ENCODE measurements around the gene NFATC1. TPM values are rescaled to one million over a fixed set of nuclear protein-coding genes. Genes with fewer than 3 reads are reported as not detected.

Gene NFATC1
- polyA plus RNA-seq, 4 donors: 5.7 to 6.3 (median 6.1) TPM

DNA sequence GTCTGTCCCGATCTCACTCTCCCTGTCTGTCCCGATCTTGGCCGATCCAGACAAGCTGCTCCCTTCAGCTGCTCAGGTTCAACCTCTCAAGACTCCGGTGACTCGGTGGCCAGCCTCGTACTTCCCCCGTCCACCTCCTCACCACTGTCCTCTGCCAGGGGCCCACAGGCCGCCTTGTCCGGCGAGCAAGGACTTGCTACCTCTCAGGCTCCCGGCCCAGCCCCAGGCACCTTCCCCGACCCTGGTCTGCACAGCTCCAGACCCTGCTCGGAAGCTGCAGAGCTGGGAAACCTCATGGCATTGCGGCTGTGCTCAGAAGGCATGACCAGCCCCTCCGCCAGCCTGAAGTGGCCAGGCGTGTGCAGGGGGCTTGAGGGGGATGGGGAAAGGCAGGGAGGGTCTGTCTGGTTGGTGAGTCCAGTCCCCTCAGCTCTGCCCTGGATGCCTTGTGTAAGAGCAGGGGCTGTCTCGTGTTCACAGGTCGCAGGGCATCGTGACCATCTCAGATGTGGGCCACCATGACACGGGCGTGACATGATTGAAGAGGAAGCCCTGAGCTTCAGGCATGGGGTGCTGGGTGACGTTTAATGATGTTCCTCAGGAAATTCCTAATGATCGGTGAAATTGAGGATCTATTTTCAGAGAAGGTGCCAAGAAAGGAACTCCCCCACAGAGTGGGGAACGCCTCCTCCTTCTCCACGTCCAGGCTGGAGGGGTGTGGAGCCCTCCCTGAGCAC lies 162.6 kb downstream of the NFATC1 start:
- DNase-seq (ENCODE audit: low read depth in 4 of 4, low spot score in 2 of 4): no peak

GRCh38 chr18:79558933-79559416 lies 163.2 kb downstream of the NFATC1 start:
- no peak for DNase-seq (ENCODE audit: low read depth in 4 of 4, low spot score in 2 of 4)

DNA sequence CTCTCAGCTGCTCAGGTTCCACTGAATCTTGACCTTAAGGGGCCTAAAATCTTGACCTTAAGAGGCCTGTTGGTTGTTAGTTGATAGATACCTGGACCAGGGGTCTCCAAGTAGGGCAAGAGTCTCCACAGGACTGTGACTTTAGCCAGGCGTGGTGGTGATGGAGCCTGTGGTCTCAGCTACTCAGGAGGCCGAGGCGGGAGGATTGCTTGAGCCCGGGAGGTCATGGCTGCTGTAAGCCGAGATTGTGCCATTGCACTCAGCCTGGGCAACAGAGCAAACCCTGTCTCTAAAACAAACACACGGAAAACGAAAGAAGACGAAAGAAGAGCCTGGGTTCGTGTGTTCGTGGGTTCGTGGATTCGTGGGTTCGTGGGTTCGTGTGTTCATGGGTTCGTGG lies 163.7 kb downstream of the NFATC1 start:
- DNase-seq (ENCODE audit: low read depth in 4 of 4, low spot score in 2 of 4): no peak

- no peak for DNase-seq (ENCODE audit: low read depth in 4 of 4, low spot score in 2 of 4)
Observed at GRCh38 chr18:79560042-79560860, 164.5 kb downstream of the NFATC1 start.

DNA sequence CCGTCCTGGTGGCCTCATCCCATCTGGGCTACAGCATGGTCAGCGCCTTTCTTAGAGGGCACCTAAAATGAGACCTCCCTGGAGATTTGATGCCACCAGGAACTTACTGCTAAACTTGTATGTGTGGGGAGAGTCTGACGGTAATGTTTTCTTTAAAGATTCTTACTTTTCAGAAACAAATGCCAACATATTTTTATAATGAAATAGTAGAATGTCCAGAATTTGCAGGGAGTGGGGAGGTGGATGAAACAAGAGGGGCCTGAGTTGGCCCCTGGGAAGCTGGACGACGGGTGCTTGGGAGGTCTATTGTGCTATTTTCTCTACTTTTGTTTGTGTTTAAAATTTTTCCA lies 165.1 kb downstream of the NFATC1 start:
- DNase-seq (ENCODE audit: low read depth in 4 of 4, low spot score in 2 of 4): no peak

DNA sequence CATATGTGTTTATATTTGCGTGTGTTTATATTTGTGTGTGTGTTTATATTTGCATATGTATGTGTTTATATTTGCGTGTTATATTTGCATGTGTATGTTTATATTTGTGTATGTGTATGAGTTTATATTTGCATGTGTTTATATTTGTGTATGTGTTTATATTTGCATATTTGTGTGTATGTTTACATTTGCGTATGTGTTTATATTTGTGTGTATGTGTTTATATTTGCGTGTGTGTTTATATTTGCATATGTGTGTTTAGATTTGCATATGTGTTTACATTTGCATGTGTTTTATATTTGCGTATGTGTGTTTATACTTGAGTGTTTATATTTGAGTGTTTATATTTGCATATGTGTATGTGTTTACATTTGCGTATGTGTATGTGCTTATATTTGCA lies 168.2 kb downstream of the NFATC1 start:
- DNase-seq (ENCODE audit: low read depth in 4 of 4, low spot score in 2 of 4): no peak

GRCh38 chr18:79564441-79564840 lies 168.7 kb downstream of the NFATC1 start:
- no peak for DNase-seq (ENCODE audit: low read depth in 4 of 4, low spot score in 2 of 4)

GRCh38 chr18:79566771-79567431 lies 171.2 kb downstream of the NFATC1 start:
- DNase-seq (ENCODE audit: low read depth in 4 of 4, low spot score in 2 of 4): no peak

GRCh38 chr18:79567481-79568147 lies 171.9 kb downstream of the NFATC1 start:
- peak in 3 of 4 donors; percentile 65 to 73 (median 68) for DNase-seq (ENCODE audit: low read depth in 4 of 4, low spot score in 2 of 4)

- no peak for DNase-seq (ENCODE audit: low read depth in 4 of 4, low spot score in 2 of 4)
Observed at GRCh38 chr18:79568543-79569205, 172.9 kb downstream of the NFATC1 start.

DNA sequence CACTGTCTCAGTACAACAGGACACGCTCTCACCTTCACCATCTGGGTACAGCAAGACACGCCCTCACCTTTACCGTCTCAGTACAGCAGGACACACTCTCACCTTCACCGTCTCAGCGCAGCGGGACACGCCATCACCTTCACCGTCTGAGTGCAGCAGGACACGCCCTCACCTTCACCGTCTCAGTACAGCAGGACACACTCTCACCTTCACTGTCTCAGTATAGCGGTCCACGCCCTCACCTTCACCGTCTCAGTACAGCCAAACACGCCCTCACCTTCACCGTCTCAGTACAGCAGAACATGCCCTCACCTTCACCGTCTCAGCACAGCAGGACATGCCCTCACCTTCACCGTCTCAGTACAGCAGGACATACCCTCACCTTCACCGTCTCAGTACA lies 174.0 kb downstream of the NFATC1 start:
- DNase-seq (ENCODE audit: low read depth in 4 of 4, low spot score in 2 of 4): no peak

- DNase-seq (ENCODE audit: low read depth in 4 of 4, low spot score in 2 of 4): no peak
Observed at GRCh38 chr18:79570266-79571201, 174.8 kb downstream of the NFATC1 start.

DNA sequence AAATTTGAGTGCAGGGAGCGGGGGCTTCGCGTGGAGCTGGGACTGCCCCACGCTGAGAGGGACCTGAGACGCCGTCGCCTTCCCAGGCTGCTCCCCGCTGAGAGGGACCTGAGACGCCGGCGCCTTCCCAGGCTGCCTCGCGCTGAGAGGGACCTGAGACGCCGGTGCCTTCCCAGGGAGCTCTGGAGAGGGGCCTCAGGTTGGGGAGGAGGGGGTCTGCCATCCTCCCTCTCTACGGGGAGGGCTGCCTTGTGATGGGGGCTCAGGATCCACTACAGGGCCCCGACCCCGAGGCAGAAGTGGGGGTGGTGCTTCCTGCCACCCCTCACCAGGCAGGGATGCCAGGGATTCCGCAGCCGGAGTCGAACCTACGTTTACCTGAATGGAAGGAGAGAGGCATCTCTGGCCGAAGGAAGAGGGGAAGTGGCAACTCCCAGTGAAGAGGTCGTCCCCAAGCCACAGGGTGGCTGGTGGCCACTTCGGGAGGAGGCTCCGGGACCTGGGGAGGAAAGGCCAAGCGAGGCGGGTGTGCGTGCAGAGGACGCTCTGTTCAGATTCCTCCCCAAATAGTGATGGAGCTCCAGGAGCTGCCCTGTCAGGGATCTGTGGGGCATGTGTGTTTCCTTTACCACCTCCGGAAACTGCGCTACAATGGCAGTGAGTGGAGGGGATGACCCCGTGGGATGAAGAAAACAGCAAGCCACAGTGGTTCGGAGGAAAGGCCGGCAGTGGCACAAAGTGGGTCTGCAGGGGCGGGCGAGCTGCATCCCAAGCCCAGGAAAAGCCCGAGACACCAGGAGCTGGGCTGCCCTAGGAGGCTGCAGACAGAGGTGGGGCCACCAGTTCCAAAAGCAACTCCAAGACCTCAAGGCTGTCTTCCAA lies 175.7 kb downstream of the NFATC1 start:
- no peak for DNase-seq (ENCODE audit: low read depth in 4 of 4, low spot score in 2 of 4)

- DNase-seq (ENCODE audit: low read depth in 4 of 4, low spot score in 2 of 4): no peak
Observed at GRCh38 chr18:79572093-79572780, 176.5 kb downstream of the NFATC1 start.

DNA sequence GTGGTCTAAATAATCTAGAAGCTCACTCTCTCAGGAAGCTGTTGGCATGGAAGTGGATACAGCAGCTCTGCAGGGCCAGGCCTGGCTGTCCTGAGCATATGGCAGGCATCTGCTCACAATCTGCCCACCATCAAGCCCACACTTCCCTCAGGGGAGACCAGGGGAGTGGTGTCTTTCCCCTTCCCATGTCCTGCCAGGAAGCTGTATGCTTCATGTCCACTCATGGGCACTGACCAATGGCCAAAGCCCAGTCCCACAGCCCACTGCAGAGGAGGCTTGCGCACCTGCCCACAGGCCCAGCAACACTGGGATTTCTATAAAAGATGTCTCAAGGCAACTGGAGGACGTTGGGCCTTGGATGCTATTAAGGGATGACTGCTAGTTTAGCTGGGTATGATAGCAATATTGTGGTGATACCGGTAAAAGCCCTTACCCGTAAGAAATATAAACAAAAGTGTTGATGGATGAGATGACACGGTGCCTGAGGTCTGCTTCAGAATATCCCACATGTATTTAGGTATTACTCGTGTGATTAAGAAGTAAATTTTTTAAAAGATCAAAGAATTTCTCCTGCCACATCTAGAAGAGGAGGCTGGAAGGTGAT lies 177.2 kb downstream of the NFATC1 start:
- DNase-seq (ENCODE audit: low read depth in 4 of 4, low spot score in 2 of 4): no peak

- no peak for DNase-seq (ENCODE audit: low read depth in 4 of 4, low spot score in 2 of 4)
Observed at GRCh38 chr18:79573921-79574491, 178.3 kb downstream of the NFATC1 start.
